Lower lobe of right lung (tissue), 2 donors: Measurements from ENCODE around the gene BATF2. TPM values are rescaled to one million over a fixed set of nuclear protein-coding genes. Genes with fewer than 3 reads are reported as not detected.
A peak's percentile ranks its signal among the peaks of the same experiment; 100 is the strongest.
"Not testable (repeated sequence)": the region's sequence is repeated elsewhere in the genome, so short reads cannot be mapped to it uniquely, and the experiment has no call there.

Source experiments
- ATAC-seq, 2 donors: fragments of 200-7000 bp; cut with Tn5 transposase; one replicate each; pipeline ENCODE4 v1.9.1; 2020 to 2022; ENCODE audit warnings: mild to moderate bottlenecking in 2 of 2, moderate library complexity in 2 of 2
- DNase-seq: peaks from one replicate; pipeline ENCODE4 v3.0.0-alpha.2; 2020
- H3K27ac ChIP-seq: fragments of 200-600 bp; one replicate; pipeline ENCODE4 v1.8.0; 2022
- H3K27me3 ChIP-seq: fragments of 200-600 bp; one replicate; pipeline ENCODE4 v1.8.0; 2022; ENCODE audit warnings: low read depth
- H3K36me3 ChIP-seq: fragments of 200-600 bp; one replicate; pipeline ENCODE4 v1.8.0; 2022; ENCODE audit warnings: mild to moderate bottlenecking
- H3K4me1 ChIP-seq: fragments of 200-600 bp; one replicate; pipeline ENCODE4 v1.8.0; 2022
- H3K4me3 ChIP-seq: fragments of 200-600 bp; one replicate; pipeline ENCODE4 v1.8.0; 2022; ENCODE audit warnings: mild to moderate bottlenecking
- H3K9me3 ChIP-seq: fragments of 200-600 bp; one replicate; pipeline ENCODE4 v1.8.0; 2022
- CTCF ChIP-seq: fragments of 200-600 bp; IDR thresholded peaks from one replicate; pipeline ENCODE4 v1.8.0; 2022; ENCODE audit warnings: antibody characterized with exemption, mild to moderate bottlenecking
- intact Hi-C: fragments of 100-400 bp; cut with DNase I; formaldehyde crosslinking; loops from one replicate; pipeline ENCODE4 v1.11.0; 2022
- total RNA-seq: library from RNA; stranded (reverse); fragmentation: NEBNext Ultra II Directional; extraction: Animal tissue kit (Norgen Biotek cat#: 25700); gene quantifications from one replicate; pipeline ENCODE4 v1.2.1, GENCODE V29; 2021
- donor health status: DM: no; HTN: yes; CAD: no; lungs with severe emphysema.

Gene BATF2
- total RNA-seq, 1 donor from 2014 or later, result 8.6 TPM

GRCh38 chr11:65013130-65013887, 16.5 kb upstream of the BATF2 start:
- Histone ChIP-seq H3K27me3 (no peaks in the 10 kb centered on the region), H3K9me3 (no peaks in the 10 kb centered on the region), H3K4me1 (peaks cover 19% of the 10 kb centered on the region), H3K27ac (peak overlapping the region; percentile 99), H3K36me3 (peaks cover 6% of the 10 kb centered on the region), H3K4me3 (peak overlapping the region; percentile 76)
- TF ChIP-seq CTCF, result peak; percentile 86
- intact Hi-C loops, result no loop called here
- DNase-seq, result peak; percentile 95
- ATAC-seq, result peak; percentile 92 to 96

- DNase-seq (no peak), ATAC-seq (no peak)
- Histone ChIP-seq H3K4me1 (peaks cover 11% of the 10 kb centered on the region), H3K9me3 (no peaks in the 10 kb centered on the region), H3K27ac (no peak overlapping the region), H3K27me3 (no peaks in the 10 kb centered on the region), H3K4me3 (no peak overlapping the region), H3K36me3 (no peaks in the 10 kb centered on the region)
- intact Hi-C loops, result no loop called here
- no peak for TF ChIP-seq CTCF
These were observed 12.1 kb upstream of the BATF2 start for GRCh38 chr11:65008873-65009272.

GRCh38 chr11:65008016-65008415, 11.2 kb upstream of the BATF2 start:
- DNase-seq, result no peak
- Histone ChIP-seq H3K4me3 (no peak overlapping the region), H3K4me1 (peaks cover 7% of the 10 kb centered on the region), H3K9me3 (no peaks in the 10 kb centered on the region), H3K27ac (no peak overlapping the region), H3K27me3 (no peaks in the 10 kb centered on the region), H3K36me3 (no peaks in the 10 kb centered on the region)
- no peak for TF ChIP-seq CTCF
- intact Hi-C loops, result no loop called here
- no peak for ATAC-seq

GRCh38 chr11:65003968-65004367, 7.2 kb upstream of the BATF2 start:
- H3K27me3 ChIP-seq, H3K9me3 ChIP-seq, intact Hi-C loops, ATAC-seq, H3K4me3 ChIP-seq, H3K4me1 ChIP-seq, H3K36me3 ChIP-seq, H3K27ac ChIP-seq, DNase-seq: not testable (repeated sequence)

- Histone ChIP-seq H3K27ac (no peak overlapping the region), H3K36me3 (no peaks in the 10 kb centered on the region), H3K27me3 (no peaks in the 10 kb centered on the region), H3K4me3 (no peak overlapping the region), H3K4me1 (no peaks in the 10 kb centered on the region), H3K9me3 (no peaks in the 10 kb centered on the region)
- TF ChIP-seq CTCF, result no peak
- intact Hi-C loops, result no loop called here
- DNase-seq (no peak), ATAC-seq (no peak)
These were observed 6.5 kb upstream of the BATF2 start for GRCh38 chr11:65003282-65003681.

GRCh38 chr11:65002706-65003105, 5.9 kb upstream of the BATF2 start:
- no peaks in the 10 kb centered on the region for H3K9me3 ChIP-seq
- no peak for DNase-seq

More at GRCh38 chr11:65002706-65003105, 5.9 kb upstream of the BATF2 start:
- no peaks in the 10 kb centered on the region for H3K27me3 ChIP-seq
- H3K27ac ChIP-seq, result no peak overlapping the region
- no peaks in the 10 kb centered on the region for H3K36me3 ChIP-seq
- TF ChIP-seq CTCF, result no peak
- no peak for ATAC-seq
- intact Hi-C loops, result no loop called here
- no peak overlapping the region for H3K4me3 ChIP-seq
- H3K4me1 ChIP-seq, result no peaks in the 10 kb centered on the region
